NCI-H748 treated with DMSO at 0.1 percent for 48 hours (cell line): ENCODE data around the gene ITGA8.
"Not testable (repeated sequence)": the region's sequence is repeated elsewhere in the genome, so short reads cannot be mapped to it uniquely, and the experiment has no call there.

ENCODE experiments used
- DNase-seq: peaks from one replicate; lab custom pipeline; 2025; lab: John Stamatoyannopoulos, UW

Gene ITGA8

GRCh38 chr10:15719899-15720634 lies at the start of gene ITGA8:
Gene ITGA8, minus strand, starts transcription at chr10:15719922. Its CDS starts 151 bp downstream, at chr10:15719771.
- no peak for DNase-seq

- no peak for DNase-seq
Measured at GRCh38 chr10:15764892-15765454, 45.3 kb upstream of the ITGA8 start.

DNA sequence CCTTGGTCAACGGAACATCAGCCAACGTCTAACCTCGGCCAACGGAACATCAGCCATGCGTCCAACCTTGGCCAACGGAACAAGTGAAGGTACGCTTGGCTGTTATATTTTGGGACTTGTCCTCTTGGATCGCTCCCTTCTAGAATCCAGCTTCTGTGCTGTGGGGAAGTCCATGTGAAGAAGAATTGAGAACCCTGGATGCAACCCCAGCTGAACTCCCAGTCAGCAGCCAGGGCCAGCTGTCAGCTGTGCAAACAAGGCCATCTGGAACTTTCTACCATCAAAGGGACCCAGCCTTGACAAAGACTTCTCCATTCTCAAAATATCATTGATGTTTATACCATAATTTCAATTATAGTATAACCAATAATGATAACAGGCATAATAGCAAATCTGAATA lies 43.3 kb upstream of the ITGA8 start:
- no peak for DNase-seq

- DNase-seq, result not testable (repeated sequence)
Measured at GRCh38 chr10:15762239-15762638, 42.5 kb upstream of the ITGA8 start.

DNA sequence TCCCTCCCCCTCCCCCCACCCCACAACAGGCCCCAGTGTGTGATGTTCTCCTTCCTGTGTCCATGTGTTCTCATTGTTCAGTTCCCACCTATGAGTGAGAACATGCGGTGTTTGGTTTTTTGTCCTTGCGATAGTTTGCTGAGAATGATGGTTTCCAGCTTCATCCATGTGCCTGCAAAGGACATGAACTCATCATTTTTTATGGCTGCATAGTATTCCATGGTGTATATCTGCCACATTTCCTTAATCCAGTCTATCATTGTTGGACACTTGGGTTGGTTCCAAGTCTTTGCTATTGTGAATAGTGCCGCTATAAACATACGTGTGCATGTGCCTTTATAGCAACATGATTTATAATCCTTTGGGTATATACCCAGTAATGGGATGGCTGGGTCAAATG lies 41.5 kb upstream of the ITGA8 start:
- not testable (repeated sequence) for DNase-seq

DNA sequence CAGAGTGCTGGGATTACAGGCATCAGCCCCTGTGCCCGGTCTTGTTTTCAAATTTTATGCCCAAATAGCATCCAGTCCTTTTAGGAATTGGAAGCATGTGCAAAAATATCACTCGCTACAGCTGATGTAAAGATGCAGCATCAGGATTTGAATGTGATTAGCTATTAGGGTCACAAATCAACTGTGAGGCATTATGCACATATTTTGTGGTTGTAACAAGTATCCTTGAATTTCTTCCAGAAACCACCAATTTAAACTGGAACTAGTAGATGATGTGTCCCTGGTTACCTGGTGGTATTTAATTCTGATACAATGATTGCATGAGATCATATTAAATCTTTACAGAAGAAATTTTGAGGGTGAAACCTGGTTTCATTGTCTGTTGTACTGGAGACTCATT lies 41.0 kb upstream of the ITGA8 start:
- no peak for DNase-seq

- no peak for DNase-seq
Measured at GRCh38 chr10:15759265-15759664, 39.5 kb upstream of the ITGA8 start.

DNA sequence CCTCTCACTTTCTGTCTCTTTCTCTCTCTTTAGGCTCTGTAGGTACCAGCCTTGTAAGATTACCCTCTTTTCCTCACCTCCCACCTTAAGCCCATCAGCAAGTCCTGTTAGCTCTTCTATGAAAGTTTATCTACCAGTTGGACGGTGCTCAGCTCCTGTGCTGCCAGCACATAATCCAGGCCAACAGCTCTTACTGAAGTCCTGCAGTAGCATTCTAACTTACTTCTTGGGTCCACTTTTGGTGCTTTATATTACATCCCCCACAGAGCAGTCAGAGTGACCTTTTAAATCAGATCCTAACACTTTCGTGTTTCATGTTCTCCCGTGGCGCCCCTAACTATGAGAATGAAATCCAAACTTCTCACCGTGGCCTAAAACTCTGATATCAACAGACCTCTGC lies 38.9 kb upstream of the ITGA8 start:
- no peak for DNase-seq

- DNase-seq, result no peak
Measured at GRCh38 chr10:15754937-15755336, 35.2 kb upstream of the ITGA8 start.

DNA sequence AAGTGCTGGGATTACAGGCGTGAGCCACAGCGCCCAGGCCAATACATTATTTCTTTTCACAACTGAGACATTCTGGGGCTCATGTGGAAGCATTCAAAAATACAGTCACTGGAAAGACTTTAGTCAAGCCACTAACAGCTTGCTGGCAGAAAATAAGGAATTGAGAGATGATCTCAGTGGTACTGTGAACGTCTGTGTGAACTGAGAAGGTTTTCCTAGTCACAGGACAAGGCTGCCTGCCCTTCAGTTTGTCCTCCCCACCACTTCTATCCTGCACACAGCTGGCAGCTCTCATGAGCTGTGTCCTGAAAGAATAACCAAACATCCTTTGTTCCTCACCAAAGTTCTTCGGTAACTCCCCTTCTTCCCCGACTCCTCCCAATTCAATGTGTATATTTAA lies 31.3 kb upstream of the ITGA8 start:
- no peak for DNase-seq

GRCh38 chr10:15748126-15748525 lies 28.4 kb upstream of the ITGA8 start:
- no peak for DNase-seq

- DNase-seq, result no peak
Measured at GRCh38 chr10:15747632-15748031, 27.9 kb upstream of the ITGA8 start.

DNA sequence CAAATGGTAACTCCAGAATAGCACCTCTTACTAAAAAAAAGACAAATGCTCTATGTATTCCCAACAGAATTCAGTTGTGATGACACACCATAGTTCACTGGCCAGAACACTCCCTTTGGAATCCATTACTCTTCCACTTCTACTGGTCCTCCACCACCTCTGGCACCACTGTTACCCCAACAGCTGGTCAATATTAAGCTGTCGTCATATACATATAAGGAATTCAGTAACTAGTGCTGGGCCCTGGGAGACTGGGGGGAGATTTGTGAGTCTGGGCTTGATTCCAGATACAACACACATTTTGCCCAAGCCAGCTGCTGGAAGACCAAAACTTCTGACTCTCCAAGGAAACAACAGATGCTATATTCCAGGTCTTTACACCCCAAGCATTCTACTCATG lies 26.0 kb upstream of the ITGA8 start:
- no peak for DNase-seq

DNA sequence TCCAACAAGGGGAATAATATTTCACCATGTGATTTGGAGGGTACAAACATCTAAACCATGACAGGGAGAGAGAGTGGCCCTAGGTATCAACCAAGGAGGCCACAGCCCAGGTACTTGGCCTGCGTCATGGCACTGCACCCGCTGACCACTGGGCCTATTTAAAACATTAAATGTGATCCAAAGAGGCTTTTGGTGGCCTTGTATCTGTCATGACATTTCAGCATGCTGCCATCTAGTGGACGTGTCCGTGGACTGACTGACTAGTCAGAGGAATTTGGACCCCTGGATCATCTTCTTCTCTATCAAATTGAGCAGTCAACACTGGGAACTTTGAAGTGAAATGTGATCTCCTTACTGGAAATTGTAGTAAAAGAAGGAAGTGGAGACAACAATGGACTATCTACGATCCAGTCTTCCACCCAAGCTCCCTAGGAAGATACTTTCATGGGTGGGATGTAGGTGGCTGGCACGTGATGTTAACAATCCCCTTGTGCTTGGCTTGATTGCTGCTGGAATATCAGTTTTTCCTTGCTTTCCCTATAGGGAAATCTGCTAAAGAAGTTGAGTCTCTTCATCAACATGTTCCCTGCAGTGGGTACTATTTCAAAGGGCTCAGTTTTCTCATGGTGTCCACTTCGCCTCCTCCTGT lies 24.6 kb upstream of the ITGA8 start:
- no peak for DNase-seq

DNA sequence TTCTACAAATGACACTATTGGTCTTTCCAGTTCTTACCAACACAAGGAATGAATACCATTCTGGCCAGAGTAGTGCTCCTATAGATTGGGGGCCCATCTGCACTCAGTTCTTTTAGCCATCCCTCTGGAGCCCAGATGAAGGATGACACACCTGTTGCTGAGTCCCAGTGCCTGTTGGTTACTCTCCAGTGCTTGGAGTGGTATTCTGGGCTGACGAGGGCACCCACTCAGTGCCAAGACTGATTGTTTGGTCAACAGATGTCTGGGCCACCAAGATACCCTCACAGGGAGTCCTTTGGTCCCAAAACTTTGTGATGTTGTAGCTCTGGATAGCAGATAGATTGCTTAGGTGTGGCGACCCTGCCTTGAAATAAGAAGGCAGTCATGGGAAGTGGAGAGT lies 23.7 kb upstream of the ITGA8 start:
- DNase-seq, result no peak

- DNase-seq, result no peak
Measured at GRCh38 chr10:15742836-15743235, 23.1 kb upstream of the ITGA8 start.

DNA sequence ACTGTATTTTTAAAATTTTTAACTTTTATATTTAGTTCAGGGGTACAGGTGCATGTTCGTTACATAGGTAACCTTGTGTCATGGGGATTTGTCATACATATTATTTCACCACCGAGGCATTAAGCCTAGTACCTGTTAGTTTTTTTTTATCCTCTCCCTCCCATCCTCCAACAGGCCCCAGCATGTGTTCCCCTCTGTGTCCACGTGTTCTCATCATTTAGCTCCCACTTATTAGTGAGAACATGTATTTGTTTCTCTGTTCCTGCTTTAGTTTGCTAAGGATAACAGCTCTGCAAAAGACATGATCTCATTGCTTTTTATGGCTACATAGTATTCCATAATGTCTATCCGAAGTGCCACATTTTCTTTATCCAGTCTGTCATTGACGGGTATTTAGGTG lies 22.4 kb upstream of the ITGA8 start:
- DNase-seq, result no peak

GRCh38 chr10:15741581-15741980 lies 21.9 kb upstream of the ITGA8 start:
- DNase-seq, result no peak

- DNase-seq, result no peak
Measured at GRCh38 chr10:15740261-15740660, 20.5 kb upstream of the ITGA8 start.

DNA sequence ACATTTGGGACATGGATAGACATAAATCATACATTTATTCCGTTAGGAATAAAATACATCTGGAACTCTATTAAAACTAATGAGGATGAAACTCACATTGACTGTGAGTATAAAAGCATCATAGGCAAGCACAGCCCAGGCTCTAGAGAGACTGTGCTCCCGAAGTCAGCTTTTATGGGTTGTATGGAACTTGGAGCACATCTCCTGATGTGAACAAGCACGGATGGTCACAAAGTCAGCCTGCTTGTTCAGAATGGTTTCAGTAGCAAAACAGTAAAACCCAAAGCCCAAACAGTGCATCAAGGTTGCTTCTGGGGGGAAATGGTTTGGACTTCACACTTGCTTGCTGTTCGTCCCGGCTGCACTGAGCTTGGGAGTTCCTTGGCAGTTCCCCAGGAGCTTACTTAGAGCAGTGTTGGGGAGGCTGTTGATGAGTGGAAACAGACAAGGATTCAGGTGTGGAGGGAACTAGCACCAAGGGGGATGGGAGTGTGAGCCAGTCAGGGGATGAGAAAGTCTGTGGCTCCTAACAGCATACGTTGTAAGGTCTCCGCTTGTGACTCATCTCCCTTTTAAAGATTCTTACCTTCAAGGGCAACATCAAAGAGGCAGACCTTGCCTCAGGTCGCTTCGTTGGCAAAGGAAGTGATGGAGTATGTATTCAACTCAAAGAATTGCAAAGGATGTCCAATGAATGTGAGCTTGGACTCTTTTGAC lies 19.7 kb upstream of the ITGA8 start:
- DNase-seq, result no peak

- no peak for DNase-seq
Measured at GRCh38 chr10:15738270-15738925, 18.7 kb upstream of the ITGA8 start.

DNA sequence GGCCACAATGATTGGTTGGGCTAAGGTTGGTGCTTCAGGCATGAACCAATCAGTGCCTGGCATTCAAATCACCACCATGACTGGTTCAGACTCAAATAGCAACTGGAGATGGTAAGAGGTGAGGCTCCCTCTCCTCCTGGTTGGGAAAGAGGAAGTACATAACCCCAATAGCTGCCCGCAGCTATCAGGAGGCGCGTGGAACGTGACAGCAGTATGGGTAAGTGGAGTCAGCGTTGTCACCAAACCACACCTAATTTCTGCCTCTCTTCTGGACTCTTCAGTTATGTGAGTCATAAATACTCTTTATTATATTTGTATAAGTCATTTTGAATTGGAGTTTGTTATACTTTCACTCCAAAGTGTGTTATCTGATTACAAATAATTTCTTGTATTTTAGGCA lies 17.9 kb upstream of the ITGA8 start:
- DNase-seq, result no peak
